ENCODE data around the gene CDKN1C. TPM values are rescaled to one million over a fixed set of nuclear protein-coding genes. Genes with fewer than 3 reads are reported as not detected.
"Not testable (repeated sequence)": the region's sequence is repeated elsewhere in the genome, so short reads cannot be mapped to it uniquely, and the experiment has no call there.

Gene CDKN1C
- total RNA-seq, 1 donor = 12.2 TPM

DNA sequence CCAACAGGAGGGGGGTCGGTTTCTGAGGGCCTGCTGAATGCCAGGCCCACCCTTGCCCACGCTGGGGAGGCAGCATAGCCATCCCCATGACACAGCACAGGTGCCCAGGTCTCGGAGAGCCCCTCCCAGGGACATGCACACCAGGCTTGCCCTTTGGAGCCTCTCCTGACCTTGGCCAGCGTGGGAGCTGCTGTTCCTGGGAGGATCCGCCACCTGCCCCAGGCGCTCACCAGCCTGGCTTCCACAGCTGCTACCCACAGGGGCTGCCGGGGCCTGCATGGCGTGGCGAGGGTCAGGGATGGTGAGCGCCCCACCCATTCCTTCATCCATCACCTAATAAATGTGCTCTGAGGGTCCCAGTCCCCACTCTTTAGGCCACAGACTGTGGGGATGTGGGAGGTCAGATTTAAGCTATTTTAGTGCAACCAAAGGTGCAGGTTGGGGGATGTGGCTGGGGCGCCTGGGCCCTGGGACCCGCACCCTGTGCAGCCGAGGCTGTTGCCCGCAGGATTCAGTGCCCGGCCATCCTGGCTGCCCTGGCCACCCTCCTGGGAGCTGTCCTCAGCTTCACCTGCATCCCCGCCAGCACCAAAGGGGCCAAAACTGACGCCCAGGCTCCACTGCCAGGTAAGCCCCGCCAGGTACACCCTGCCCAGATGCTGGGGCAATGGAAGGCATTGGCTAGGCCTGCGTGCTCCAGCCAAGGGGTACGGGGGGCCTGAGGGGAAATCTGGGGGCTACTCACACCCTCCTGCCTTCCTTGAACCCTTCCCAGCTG is 30.7 kb upstream of the CDKN1C start:
- H3K27me3 ChIP-seq (ENCODE audit: insufficient read depth, low read length) = no peaks in the 10 kb centered on the region
- no peak overlapping the region for H3K4me3 ChIP-seq (ENCODE audit: low read length)
- H3K4me1 ChIP-seq (ENCODE audit: insufficient read depth, low read length) = peaks cover 8% of the 10 kb centered on the region
- H3K9me3 ChIP-seq (ENCODE audit: low read depth, low read length) = no peaks in the 10 kb centered on the region

DNA sequence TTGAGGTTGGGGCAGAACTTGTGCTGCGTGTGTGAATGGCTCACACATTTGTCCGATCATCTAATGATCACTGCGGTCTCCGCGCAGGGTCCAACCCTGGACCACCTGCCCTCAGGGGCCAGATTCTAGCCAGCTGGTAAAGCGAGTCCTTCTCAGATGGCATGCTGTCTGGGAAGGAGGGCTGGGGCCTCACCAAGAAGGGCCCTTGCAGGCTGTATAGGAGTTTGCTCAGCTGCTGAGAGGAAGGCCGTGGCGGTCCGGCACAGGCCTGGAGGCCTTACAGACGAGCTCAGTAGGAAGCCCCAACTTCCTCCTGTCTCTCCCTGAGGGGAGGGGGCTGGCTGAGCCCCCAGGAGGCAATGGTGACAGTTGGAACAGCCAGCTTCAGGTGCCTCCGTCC is 29.9 kb upstream of the CDKN1C start:
- Histone ChIP-seq H3K4me1 (ENCODE audit: insufficient read depth, low read length) (peaks cover 8% of the 10 kb centered on the region), H3K27me3 (ENCODE audit: insufficient read depth, low read length) (no peaks in the 10 kb centered on the region), H3K4me3 (ENCODE audit: low read length) (no peak overlapping the region), H3K9me3 (ENCODE audit: low read depth, low read length) (no peaks in the 10 kb centered on the region)

DNA sequence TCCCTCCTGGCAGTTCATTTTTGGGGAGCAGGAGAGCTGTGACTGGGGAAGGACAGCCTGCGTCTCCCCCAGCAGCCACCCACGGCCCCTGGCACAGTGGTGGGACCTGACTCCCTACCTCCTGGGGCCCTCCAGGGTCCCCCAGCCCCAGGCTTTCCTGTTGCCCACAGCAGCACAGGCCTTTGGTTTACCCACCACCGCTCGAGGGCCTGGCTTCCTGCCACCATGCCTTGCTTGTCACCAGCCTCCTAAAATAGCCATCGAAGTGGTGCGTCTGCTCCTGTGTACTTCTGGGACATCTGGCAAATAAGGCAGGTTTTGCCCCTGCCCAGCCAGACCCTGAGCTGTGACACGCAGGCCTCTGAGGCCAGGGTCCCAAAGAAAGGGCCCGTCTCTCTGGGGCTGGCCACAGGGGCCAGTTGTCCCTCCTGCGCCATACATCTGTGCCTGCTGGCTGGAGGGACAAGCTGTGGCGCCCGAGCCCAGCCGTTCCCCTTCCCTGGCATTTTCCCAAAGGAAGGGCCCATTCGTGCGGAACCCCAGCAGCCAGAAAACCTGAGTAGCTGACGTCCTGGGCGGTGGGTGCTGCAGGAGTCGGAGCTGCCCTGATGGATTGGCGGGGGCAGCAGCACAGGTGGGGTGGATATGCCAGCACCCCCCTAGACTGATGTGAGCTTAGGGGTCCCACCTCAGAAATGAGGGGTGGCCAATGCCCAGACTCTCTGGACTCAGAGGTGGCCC is 29.1 kb upstream of the CDKN1C start:
- Histone ChIP-seq H3K27me3 (ENCODE audit: insufficient read depth, low read length) (no peaks in the 10 kb centered on the region), H3K4me3 (ENCODE audit: low read length) (no peak overlapping the region), H3K9me3 (ENCODE audit: low read depth, low read length) (no peaks in the 10 kb centered on the region), H3K4me1 (ENCODE audit: insufficient read depth, low read length) (peaks cover 8% of the 10 kb centered on the region)

DNA sequence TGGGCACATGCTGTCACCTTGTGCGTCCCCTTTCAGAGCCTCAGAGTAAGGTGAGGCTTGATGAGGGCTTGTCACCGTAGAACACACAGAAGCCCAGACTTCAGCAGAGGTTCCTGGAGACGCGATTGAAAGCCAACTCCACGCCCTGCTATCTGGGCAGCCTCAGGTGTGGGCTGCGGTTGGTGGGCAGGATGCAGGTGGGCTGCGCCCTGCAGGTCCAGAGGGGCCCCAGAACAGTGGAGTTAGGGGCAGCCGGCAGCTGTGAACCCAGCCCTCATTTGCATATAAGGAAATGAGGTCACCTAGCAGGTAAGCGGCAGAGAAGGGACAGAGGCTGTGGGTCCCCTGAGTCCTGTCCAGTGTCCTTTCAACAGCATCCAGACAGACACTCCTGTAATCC is 28.2 kb upstream of the CDKN1C start:
- no peak overlapping the region for H3K4me3 ChIP-seq (ENCODE audit: low read length)
- no peaks in the 10 kb centered on the region for H3K9me3 ChIP-seq (ENCODE audit: low read depth, low read length)
- H3K4me1 ChIP-seq (ENCODE audit: insufficient read depth, low read length) = peaks cover 8% of the 10 kb centered on the region
- H3K27me3 ChIP-seq (ENCODE audit: insufficient read depth, low read length) = no peaks in the 10 kb centered on the region

DNA sequence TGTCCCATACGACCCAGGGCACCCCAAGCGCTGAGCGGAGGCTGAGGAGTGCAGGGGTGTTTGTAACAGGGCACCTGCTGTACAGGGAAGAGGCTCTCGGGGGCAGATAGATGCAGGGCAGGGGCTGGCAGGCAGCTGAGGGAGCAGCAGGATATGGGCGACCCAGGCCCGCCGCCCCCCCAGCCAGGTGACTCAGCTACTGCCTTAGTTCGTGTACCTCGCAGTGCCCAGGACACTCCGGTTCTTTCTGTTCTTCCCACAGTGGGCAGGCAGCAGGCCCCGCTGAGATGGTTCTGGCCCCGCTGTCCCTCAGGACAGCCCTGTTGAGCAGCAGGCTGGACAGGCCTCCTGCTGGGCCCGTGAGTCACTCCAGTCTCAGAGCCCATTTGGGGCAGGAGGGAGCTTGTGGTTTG is 27.4 kb upstream of the CDKN1C start:
- H3K27me3 ChIP-seq (ENCODE audit: insufficient read depth, low read length) = no peaks in the 10 kb centered on the region
- H3K4me3 ChIP-seq (ENCODE audit: low read length) = no peak overlapping the region
- H3K4me1 ChIP-seq (ENCODE audit: insufficient read depth, low read length) = peaks cover 8% of the 10 kb centered on the region
- no peaks in the 10 kb centered on the region for H3K9me3 ChIP-seq (ENCODE audit: low read depth, low read length)

DNA sequence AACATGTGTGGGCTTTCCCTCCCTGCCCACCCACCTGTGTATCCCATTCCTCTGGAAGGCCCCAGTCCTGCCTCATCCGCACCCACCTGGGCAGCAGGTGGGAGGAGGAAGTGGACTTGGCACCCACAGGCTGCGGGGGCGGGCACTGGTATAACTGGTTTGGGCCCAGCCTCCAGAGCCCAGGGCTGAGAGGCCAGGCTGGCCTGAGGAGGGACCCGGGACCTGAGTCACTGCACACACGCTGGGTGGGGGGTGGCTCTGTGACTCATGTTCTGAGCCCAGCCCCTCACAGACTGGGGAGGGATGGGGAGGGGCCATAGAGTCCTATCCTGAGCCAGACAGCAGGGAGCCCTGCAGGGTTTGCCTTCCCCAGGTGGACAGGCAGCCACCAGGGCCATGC is 26.9 kb upstream of the CDKN1C start:
- Histone ChIP-seq H3K9me3 (ENCODE audit: low read depth, low read length) (no peaks in the 10 kb centered on the region), H3K4me3 (ENCODE audit: low read length) (no peak overlapping the region), H3K27me3 (ENCODE audit: insufficient read depth, low read length) (no peaks in the 10 kb centered on the region), H3K4me1 (ENCODE audit: insufficient read depth, low read length) (peaks cover 8% of the 10 kb centered on the region)

DNA sequence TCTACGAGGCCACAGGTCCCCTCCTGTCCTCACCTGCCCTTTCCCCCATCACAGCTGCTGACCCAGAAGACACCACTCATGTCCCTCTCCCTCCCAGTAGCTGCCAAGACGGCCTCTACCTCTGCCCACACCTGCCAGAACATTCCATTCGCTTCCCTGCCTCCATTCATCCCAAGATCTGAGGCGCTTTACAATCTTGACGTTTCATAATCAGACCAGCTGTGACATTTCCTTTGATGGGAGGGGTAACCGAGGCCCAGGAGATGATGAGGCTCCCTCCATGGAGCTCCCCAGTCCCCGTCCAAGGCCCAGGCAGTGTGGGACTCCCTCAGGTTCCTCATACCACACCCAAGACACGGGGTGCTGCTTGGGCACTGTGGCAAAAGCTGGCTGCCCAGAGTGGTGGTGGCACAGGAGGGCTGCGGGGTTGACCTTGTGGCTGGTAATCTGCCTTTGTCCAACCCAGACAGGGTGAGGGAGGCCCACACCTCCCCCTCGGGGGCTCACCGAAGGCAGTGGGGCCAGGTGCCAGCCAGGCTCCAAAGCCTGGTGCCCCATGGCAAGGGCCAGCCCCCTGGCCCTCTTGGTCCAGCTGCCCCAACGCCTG is 26.3 kb upstream of the CDKN1C start:
- no peaks in the 10 kb centered on the region for H3K9me3 ChIP-seq (ENCODE audit: low read depth, low read length)
- H3K4me3 ChIP-seq (ENCODE audit: low read length) = no peak overlapping the region
- H3K27me3 ChIP-seq (ENCODE audit: insufficient read depth, low read length) = no peaks in the 10 kb centered on the region
- peaks cover 8% of the 10 kb centered on the region for H3K4me1 ChIP-seq (ENCODE audit: insufficient read depth, low read length)

DNA sequence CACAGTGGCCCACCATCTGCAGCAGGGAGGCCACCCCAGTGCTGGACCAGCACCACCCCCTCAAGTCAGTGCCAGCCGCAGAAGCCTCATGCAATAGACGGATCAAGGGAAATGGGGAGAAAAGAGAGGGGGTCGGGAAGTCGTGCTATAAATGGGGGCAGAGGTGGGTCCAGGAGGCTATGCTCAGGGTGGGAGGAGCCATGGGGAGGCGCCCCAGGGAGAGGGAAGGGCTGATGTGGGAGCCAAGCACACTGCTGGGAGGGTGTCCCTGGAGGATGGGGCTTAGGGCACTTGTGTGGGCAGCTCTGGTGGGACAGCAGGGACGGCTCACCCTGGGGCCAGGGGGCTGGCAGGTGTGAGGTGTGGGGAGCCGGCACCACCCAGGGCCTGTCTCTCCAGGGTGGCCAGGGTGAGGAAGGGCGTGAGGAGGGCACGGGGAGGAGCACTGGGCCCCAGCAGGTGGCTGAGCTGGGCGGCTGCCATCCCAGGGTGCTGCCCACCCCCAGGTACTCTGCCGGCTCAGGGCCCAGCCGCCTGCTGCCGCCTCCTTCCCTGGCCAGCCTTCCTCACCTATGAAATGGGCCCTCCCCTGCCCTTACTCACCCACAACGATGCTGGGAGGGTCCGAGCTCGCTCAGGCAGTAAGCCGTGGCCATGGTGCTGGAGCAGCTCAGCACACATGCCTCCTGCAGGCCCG is 25.7 kb upstream of the CDKN1C start:
- H3K27me3 ChIP-seq (ENCODE audit: insufficient read depth, low read length) = no peaks in the 10 kb centered on the region
- peaks cover 8% of the 10 kb centered on the region for H3K4me1 ChIP-seq (ENCODE audit: insufficient read depth, low read length)
- no peak overlapping the region for H3K4me3 ChIP-seq (ENCODE audit: low read length)
- no peaks in the 10 kb centered on the region for H3K9me3 ChIP-seq (ENCODE audit: low read depth, low read length)

DNA sequence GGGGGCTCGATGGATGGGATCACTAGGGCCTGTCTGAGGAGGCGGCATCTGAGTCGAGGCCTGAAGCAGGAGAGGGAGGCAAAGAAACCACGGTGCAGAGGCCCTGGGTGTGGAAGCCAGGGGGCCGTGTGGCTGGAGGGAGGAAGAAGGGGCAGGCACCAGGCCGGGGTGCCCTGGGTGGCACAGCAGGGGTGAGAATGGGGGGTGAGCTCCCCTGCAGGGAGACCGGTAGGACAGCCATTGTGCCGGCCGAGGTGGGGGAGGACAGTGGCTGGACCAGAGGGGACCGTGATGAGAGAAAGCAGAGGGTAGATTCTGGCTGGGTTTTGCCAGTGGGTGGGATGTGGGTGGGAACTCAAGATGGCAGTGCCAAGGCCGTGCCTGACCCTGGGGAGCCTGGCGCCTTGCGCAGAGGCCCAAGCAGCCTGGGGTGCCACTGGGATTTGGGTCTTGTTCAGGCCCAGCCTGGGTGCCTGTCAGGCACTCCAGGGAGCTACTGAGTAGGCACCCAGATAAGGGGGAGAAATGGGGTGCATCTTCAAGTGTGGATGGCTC is 24.9 kb upstream of the CDKN1C start:
- Histone ChIP-seq H3K27me3 (ENCODE audit: insufficient read depth, low read length) (no peaks in the 10 kb centered on the region), H3K9me3 (ENCODE audit: low read depth, low read length) (no peaks in the 10 kb centered on the region), H3K4me1 (ENCODE audit: insufficient read depth, low read length) (peaks cover 8% of the 10 kb centered on the region), H3K4me3 (ENCODE audit: low read length) (no peak overlapping the region)

DNA sequence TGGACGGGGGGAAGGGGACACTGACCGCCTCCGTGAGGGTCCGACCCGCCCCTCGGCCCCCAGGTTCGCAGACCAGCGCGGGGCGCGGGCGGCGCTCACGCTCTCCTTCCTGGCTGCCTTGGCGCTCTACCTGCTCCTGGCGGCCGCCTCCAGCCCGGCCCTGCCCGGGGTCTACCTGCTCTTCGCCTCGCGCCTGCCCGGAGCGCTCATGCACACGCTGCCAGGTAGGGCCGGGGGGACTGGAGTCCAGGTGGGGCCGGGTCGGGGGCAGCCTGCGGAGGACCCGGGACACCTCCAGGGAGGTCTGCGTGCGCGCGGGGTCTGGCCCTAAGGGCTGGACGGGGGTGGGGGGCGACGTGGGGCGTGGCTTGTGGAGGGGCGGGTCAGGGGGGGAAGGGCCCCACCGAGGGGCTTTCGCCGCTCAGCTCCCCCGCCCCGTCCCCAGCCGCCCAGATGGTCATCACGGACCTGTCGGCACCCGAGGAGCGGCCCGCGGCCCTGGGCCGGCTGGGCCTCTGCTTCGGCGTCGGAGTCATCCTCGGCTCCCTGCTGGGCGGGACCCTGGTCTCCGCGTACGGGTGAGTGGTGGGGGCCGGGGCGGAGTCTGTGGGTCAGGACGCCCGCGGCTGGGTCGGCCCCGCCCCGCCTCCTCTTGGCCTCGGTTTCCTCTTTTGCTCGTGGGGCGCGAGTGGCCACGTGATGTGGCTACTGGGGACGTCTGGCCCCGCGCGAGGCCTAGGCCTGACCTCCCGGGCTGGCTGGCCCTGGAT is 23.7 kb upstream of the CDKN1C start:
- Histone ChIP-seq H3K9me3 (ENCODE audit: low read depth, low read length) (no peaks in the 10 kb centered on the region), H3K27me3 (ENCODE audit: insufficient read depth, low read length) (no peaks in the 10 kb centered on the region)

DNA sequence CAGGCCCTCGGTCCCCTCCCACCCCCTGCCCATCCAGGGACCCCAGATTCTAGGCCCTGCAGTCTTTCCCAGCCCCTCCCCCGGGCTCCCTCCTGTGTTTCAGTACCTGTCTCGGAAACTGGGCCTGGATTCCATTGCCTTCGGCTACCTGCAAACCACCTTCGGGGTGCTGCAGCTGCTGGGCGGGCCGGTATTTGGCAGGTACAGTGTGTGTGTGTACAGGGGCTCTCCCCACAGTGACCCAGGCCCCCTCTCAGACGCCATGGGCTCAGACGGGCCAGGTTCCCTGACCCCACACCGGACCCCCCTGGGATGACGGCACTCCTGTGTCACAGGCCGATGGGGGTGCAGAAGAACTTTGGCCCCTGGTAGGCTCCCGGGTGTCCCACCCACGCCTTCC is 22.6 kb upstream of the CDKN1C start:
- Histone ChIP-seq H3K4me1 (ENCODE audit: insufficient read depth, low read length) (peaks cover 3% of the 10 kb centered on the region), H3K27me3 (ENCODE audit: insufficient read depth, low read length) (no peaks in the 10 kb centered on the region), H3K9me3 (ENCODE audit: low read depth, low read length) (no peaks in the 10 kb centered on the region), H3K4me3 (ENCODE audit: low read length) (no peak overlapping the region)

More for the DNA sequence above, 23.7 kb upstream of the CDKN1C start:
- H3K4me1 ChIP-seq (ENCODE audit: insufficient read depth, low read length) = peaks cover 8% of the 10 kb centered on the region
- no peak overlapping the region for H3K4me3 ChIP-seq (ENCODE audit: low read length)

DNA sequence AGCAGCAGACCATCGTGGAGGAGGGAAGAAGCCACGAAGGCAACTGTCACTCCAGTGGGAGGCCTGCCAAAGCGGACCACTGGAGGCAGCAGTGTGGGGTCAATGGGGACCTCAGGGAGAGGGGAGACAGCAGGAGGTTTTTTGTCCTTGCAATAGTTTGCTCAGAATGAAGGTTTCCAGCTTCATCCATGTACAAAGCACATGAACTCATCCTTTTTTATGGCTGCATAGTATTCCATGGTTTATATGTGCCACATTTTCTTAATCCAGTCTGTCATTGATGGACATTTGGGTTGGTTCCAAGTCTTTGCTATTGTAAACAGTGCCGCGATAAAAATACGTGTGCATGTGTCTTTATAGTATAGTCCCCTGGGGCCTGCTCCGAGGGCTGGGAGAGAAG is 19.7 kb upstream of the CDKN1C start:
- peaks cover 26% of the 10 kb centered on the region for H3K4me1 ChIP-seq (ENCODE audit: insufficient read depth, low read length)
- not testable (repeated sequence) for H3K4me3 ChIP-seq (ENCODE audit: low read length); H3K9me3 ChIP-seq (ENCODE audit: low read depth, low read length); H3K27me3 ChIP-seq (ENCODE audit: insufficient read depth, low read length)

DNA sequence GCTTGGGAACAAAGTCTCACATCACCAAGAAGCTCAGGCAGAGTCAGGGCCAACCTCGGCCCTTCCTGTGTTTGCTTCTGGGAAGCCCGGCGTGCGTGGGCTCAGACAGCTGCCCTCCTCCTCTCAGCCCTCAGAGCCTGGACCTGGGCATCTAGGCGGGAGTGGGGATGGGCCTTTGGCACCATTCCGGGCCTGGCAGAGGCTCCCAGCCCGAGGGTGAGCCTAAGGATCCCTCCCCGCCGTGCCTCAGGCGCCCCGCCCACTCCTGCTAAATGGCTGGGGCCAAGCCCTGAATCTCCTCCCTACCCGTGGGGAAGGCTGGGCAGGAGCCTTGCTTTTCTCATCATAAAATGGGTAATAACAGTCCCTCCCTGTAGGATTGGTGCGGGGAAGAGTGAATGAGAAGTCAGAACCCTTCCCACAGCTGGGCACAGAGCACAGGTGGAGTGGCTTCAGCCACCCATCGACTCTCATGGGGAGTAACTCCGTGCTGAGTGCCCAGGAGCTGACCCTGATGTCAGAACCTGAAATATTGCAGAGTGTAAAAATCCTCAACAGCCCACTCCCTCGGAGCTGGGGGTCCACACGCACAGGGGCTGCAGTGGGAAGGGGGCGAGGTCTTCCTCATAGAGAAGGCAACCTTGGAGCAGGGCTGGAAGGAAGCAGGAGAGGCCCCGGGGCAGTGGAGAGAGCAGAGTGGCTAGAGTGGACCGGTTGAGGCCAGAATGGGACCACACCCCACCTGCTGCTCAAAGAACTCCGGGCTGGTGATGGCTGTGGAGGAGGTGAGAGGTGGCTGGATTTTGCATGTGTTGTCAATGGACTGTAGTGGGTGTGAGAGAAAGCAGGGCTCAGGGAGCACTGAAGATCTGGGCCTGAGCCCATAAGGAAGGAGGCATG is 18.8 kb upstream of the CDKN1C start:
- Histone ChIP-seq H3K4me1 (ENCODE audit: insufficient read depth, low read length) (peaks cover 34% of the 10 kb centered on the region), H3K9me3 (ENCODE audit: low read depth, low read length) (no peaks in the 10 kb centered on the region), H3K4me3 (ENCODE audit: low read length) (no peak overlapping the region), H3K27me3 (ENCODE audit: insufficient read depth, low read length) (no peaks in the 10 kb centered on the region)
